GM19238 (cell line): ENCODE measurements around the gene ID2.

Experiments used
- DNase-seq: peaks from one replicate; pipeline ENCODE4 v3.0.0; 2011; ENCODE audit warnings: low spot score; ENCODE audit not compliant: insufficient read length

The ID2 gene

DNA sequence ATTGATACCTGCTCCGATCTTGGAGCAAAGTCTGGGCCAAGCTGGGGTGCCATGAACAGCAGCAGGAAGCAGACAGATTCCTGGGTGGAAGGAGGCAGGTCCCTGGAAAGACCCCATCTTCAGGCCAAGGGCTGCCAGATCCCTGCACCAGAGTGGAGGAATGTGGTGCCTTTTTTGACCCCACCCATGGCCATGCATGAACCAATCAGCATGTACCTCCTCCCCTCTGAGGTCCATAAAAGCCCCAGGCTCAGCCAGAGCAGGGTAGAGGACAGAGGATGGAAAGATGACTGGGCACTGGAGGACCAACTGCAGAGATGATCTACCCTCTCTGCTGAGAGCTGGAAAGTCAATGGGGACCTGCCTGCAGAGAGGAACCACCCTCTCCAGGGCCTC lies 34.4 kb upstream of the ID2 start:
- no peak for DNase-seq

- no peak for DNase-seq
Observed at GRCh38 chr2:8648441-8649213, 33.2 kb upstream of the ID2 start.

DNA sequence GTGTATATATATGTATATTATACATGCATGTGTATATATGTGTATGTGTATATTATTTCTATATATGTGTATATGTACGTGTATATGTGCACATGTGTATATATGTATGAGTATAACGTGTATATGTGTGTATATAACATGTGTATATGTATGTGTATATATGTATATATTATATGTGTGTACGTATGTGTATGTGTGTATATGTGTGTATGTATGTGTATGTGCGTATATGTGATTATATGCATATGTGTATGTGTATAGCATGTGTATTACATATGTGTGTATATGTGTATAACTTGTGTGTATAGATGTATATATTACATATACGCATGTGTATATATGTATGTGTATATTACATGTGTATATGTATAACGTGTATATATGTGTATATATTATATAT lies 32.1 kb upstream of the ID2 start:
- DNase-seq, result no peak

- no peak for DNase-seq
Observed at GRCh38 chr2:8650256-8650655, 31.6 kb upstream of the ID2 start.

- DNase-seq, result no peak
Observed at GRCh38 chr2:8652774-8653426, 29.0 kb upstream of the ID2 start.

DNA sequence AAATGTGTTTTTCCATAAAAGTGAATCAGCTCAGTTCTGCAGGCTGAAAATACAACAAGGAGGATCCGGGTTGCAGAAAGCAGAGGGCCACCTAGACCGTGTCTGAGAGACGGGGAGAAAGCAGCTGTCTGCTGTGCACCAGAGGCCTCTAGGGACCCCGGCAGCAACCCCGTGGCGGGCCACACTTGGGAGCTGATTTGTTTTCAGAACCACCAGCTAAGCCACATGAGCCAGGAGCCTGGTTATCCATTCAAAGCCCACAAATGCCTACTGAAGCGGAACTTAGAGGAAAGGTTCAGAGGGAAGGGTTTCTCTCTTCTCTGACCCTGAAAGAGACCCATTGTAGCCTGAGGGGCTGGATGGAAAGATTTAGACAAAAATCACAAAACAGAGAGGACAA lies 28.4 kb upstream of the ID2 start:
- no peak for DNase-seq

GRCh38 chr2:8654041-8654440 lies 27.8 kb upstream of the ID2 start:
- DNase-seq, result no peak

- no peak for DNase-seq
Observed at GRCh38 chr2:8654483-8654882, 27.4 kb upstream of the ID2 start.

DNA sequence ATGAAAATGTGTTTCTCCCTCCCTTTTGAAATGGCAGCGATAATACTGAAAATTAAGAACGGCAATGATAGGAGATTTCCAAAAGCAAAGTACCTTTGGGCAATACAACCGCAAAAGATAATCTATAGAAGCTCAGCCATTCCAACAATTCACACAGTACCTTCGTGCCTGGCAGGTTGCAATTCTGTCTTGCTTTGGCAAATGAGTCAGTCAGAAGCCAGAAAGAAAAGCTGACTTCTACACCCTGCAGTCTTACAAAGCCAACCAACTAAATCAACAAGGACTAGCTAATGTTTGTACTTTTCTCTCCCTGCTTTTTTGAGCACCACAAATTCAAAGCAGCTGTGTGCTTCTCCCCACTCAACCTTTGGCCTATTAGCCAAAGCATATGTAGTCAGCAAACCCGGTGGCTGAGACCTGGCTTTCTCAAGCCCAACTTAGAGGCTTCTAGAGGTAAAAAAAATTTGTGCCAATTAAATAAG lies 25.7 kb upstream of the ID2 start:
- no peak for DNase-seq

GRCh38 chr2:8656811-8657210 lies 25.0 kb upstream of the ID2 start:
- no peak for DNase-seq

GRCh38 chr2:8657423-8658062 lies 24.3 kb upstream of the ID2 start:
- DNase-seq, result no peak

GRCh38 chr2:8658064-8658862 lies 23.6 kb upstream of the ID2 start:
- no peak for DNase-seq

GRCh38 chr2:8659092-8659734 lies 22.6 kb upstream of the ID2 start:
- no peak for DNase-seq

- no peak for DNase-seq
Observed at GRCh38 chr2:8659735-8660492, 21.9 kb upstream of the ID2 start.

- no peak for DNase-seq
Observed at GRCh38 chr2:8661235-8661634, 20.6 kb upstream of the ID2 start.

DNA sequence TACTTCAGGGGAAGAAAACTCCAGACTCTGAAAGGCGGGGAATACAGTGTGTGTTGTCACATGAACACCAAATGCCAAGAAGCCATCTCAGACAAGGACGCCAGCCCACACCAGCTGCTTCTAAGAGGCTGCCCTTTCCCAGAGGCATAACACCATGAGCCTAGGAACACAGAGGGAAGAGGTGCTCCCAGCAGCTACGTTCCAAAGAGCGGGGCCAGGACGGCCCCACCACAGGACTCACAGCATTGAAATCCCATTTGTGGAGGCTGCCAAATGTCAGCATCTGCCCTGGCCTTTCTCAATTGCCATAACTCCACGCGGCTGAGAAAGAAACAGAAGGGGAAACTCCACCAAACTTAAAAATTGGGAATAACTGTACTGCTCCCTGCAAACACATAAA lies 20.1 kb upstream of the ID2 start:
- DNase-seq, result no peak

DNA sequence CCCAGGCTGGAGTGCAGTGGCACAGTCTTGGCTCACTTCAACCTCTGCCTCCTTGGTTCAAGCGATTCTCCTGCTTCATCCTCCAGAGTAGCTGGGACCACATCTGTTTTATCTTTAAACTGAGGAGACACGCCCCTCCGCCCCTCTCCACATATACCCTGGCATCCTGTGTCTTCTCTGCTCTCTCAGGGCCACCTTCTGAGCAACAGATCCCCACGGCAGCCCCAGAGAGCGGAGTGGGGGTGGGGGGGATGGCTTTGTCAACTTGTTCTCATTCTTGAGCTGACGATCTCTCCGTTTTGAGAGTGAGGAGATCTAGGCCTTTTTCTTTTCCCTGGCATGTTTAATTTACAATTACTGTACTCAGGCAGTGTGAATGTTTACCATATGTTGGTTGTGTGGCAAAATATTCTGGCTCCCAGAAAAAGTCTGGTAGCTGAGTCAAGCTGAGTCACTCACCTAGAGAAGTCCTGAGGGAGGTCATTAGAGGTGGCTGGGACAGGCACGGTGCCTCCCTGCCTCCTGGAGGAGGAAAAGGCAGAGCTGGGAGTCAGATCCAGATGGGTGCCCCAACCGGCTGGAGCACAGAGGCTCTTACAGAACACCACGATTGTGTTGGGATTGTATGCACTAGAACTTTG lies 19.5 kb upstream of the ID2 start:
- no peak for DNase-seq

GRCh38 chr2:8663997-8664396 lies 17.9 kb upstream of the ID2 start:
- DNase-seq, result no peak

- no peak for DNase-seq
Observed at GRCh38 chr2:8666581-8666980, 15.3 kb upstream of the ID2 start.

- no peak for DNase-seq
Observed at GRCh38 chr2:8667896-8668512, 13.9 kb upstream of the ID2 start.
